Left lung (tissue), 10 donors: Measurements from ENCODE around the gene HJURP. TPM values are rescaled to one million over a fixed set of nuclear protein-coding genes. Genes with fewer than 3 reads are reported as not detected.

Experiments
- ATAC-seq: fragments of 200-7000 bp; cut with Tn5 transposase; one replicate; pipeline ENCODE4 v1.9.1; 2020; ENCODE audit warnings: moderate library complexity
- DNase-seq, 4 donors: peaks; one replicate each; pipeline ENCODE4 v3.0.0-alpha.2; 2013 to 2020
- H3K27ac ChIP-seq, 2 donors: fragments of 200-600 bp; sonication (generic) in 1 of 2; one replicate each; pipeline versions ENCODE4 v1.5.0 to v1.8.0; 2020 to 2021
- H3K27me3 ChIP-seq, 2 donors: fragments of 200-600 bp; sonication (generic) in 1 of 2; one replicate each; pipeline versions ENCODE4 v1.5.0 to v1.8.0; 2020 to 2021
- H3K36me3 ChIP-seq, 2 donors: fragments of 200-600 bp; sonication (generic) in 1 of 2; one replicate each; pipeline versions ENCODE4 v1.5.0 to v1.8.0; 2020 to 2021
- H3K4me1 ChIP-seq, 2 donors: fragments of 200-600 bp; one replicate each; pipeline ENCODE4 v1.8.0; 2021
- H3K4me3 ChIP-seq, 2 donors: fragments of 200-600 bp; sonication (generic) in 1 of 2; one replicate each; pipeline versions ENCODE4 v1.5.0 to v1.8.0; 2020 to 2021; ENCODE audit warnings: mild to moderate bottlenecking in 1 of 2
- H3K9me3 ChIP-seq, 2 donors: fragments of 200-600 bp; sonication (generic) in 1 of 2; one replicate each; pipeline versions ENCODE4 v1.5.0 to v1.8.0; 2020 to 2021
- CTCF ChIP-seq, 2 donors: fragments of 200-600 bp; sonication (generic) in 1 of 2; IDR thresholded peaks; one replicate each; pipeline versions ENCODE4 v1.5.0 to v1.8.0; 2021; ENCODE audit warnings: antibody characterized with exemption in 2 of 2
- intact Hi-C, 2 donors: fragments of 100-400 bp; cut with DNase I; formaldehyde crosslinking; loops; one replicate each; pipeline versions ENCODE4 v1.11.2 to v1.14.2; 2022
- polyA plus RNA-seq, 6 donors: library from polyadenylated mRNA; unstranded; fragments of 120-200 nt; gene quantifications; one replicate each; pipeline ENCODE4 v1.2.1, GENCODE V29; 2013; ENCODE audit not compliant: insufficient read length in 6 of 6
- total RNA-seq, 2 donors: library from RNA; stranded (reverse); fragmentation: NEBNext Ultra II Directional; extraction: Animal tissue kit (Norgen Biotek cat#: 25700); gene quantifications; one replicate each; pipeline ENCODE4 v1.2.1, GENCODE V29; 2021
- donor health status: DM: no; HTN: yes; CAD: no.
- donor health status: DM: no; HTN: no; CAD: no.

Gene HJURP
- total and polyA plus RNA-seq, 8 donors: 1.8 to 38.8 (median 19.2) TPM

- H3K4me3 ChIP-seq: no peak overlapping the region
- no peak for TF ChIP-seq CTCF (IDR thresholded peaks at IDR 0.05)
- intact Hi-C loops: no loop called here
- H3K9me3 ChIP-seq: no peaks in the 10 kb centered on the region
- H3K4me1 ChIP-seq: no peaks in the 10 kb centered on the region
- ATAC-seq (no peak), DNase-seq (no peak)
- H3K27me3 ChIP-seq: no peaks in the 10 kb centered on the region
- peaks cover 0 to 55% of the 10 kb centered on the region in 2 donors for H3K36me3 ChIP-seq
- H3K27ac ChIP-seq: no peak overlapping the region
Observed at GRCh38 chr2:233837694-233838229, 16.6 kb downstream of the HJURP start.

GRCh38 chr2:233836359-233836758 is 18.0 kb downstream of the HJURP start:
- TF ChIP-seq CTCF (IDR thresholded peaks at IDR 0.05): no peak
- DNase-seq: no peak
- no peak for ATAC-seq

GRCh38 chr2:233835230-233836186 is 18.8 kb downstream of the HJURP start:
- H3K9me3 ChIP-seq: no peaks in the 10 kb centered on the region
- H3K4me1 ChIP-seq: no peaks in the 10 kb centered on the region
- H3K36me3 ChIP-seq: peaks cover 0 to 41% of the 10 kb centered on the region in 2 donors
- no peak for TF ChIP-seq CTCF (IDR thresholded peaks at IDR 0.05)
- H3K27me3 ChIP-seq: no peaks in the 10 kb centered on the region
- H3K27ac ChIP-seq: no peak overlapping the region
- intact Hi-C loops: no loop called here
- ATAC-seq: no peak
- H3K4me3 ChIP-seq: no peak overlapping the region
- DNase-seq: no peak

More at GRCh38 chr2:233836359-233836758, 18.0 kb downstream of the HJURP start:
- intact Hi-C loops: no loop called here
- peaks cover 0 to 49% of the 10 kb centered on the region in 2 donors for H3K36me3 ChIP-seq
- H3K9me3 ChIP-seq: no peaks in the 10 kb centered on the region
- H3K4me3 ChIP-seq: no peak overlapping the region
- no peaks in the 10 kb centered on the region for H3K27me3 ChIP-seq
- no peaks in the 10 kb centered on the region for H3K4me1 ChIP-seq
- no peak overlapping the region for H3K27ac ChIP-seq

GRCh38 chr2:233833345-233833744 is 21.0 kb downstream of the HJURP start:
- peaks cover 0 to 20% of the 10 kb centered on the region in 2 donors for H3K36me3 ChIP-seq
- DNase-seq (peak in 1 of 4 donors; percentile 3), ATAC-seq (no peak)
- H3K4me1 ChIP-seq: no peaks in the 10 kb centered on the region
- intact Hi-C loops: no loop called here
- TF ChIP-seq CTCF (IDR thresholded peaks at IDR 0.05): no peak
- H3K27ac ChIP-seq: no peak overlapping the region
- no peaks in the 10 kb centered on the region for H3K27me3 ChIP-seq
- H3K4me3 ChIP-seq: no peak overlapping the region
- H3K9me3 ChIP-seq: no peaks in the 10 kb centered on the region

GRCh38 chr2:233832869-233833311 is 21.4 kb downstream of the HJURP start:
- Histone ChIP-seq H3K4me1 (no peaks in the 10 kb centered on the region), H3K4me3 (no peak overlapping the region), H3K9me3 (no peaks in the 10 kb centered on the region), H3K27ac (no peak overlapping the region), H3K36me3 (peaks cover 0 to 17% of the 10 kb centered on the region in 2 donors), H3K27me3 (no peaks in the 10 kb centered on the region)
- ATAC-seq (peak; percentile 63), DNase-seq (no peak)
- no peak for TF ChIP-seq CTCF (IDR thresholded peaks at IDR 0.05)
- intact Hi-C loops: no loop called here
